IMR-90 (cell line): Measurements from ENCODE around the gene CCNC. TPM values are rescaled to one million over a fixed set of nuclear protein-coding genes. Genes with fewer than 3 reads are reported as not detected.

Experiments
- ATAC-seq: fragments of 200-7000 bp; cut with Tn5 transposase; 2 replicates; pipeline ENCODE4 v1.9.1; 2020; ENCODE audit warnings: low read depth, mild to moderate bottlenecking, moderate library complexity
- BruUV-seq: library from RNA; stranded (reverse); fragments of 400-500 nt; replicated peaks from 2 replicates; lab custom pipeline; 2021; lab: Mats Ljungman, UMichigan
- CTCF ChIA-PET: fragments of 300-600 bp; formaldehyde crosslinking; extraction: SDS; loops from one replicate; lab custom pipeline; 2021; ENCODE audit warnings: antibody characterized with exemption; lab: Yijun Ruan, JAX
- POLR2A ChIA-PET: fragments of 300-600 bp; sonication (Branson Sonifier 250); formaldehyde crosslinking; loops from one replicate; lab custom pipeline; 2022; ENCODE audit warnings: antibody characterized with exemption; ENCODE audit not compliant: unreplicated experiment; lab: Charles Lee
- DNase-seq: peaks from one replicate; pipeline ENCODE4 v3.0.0; 2013
- H2AFZ ChIP-seq: replicated peaks from 2 replicates; pipeline ENCODE3; 2013; ENCODE audit warnings: low read length, mild to moderate bottlenecking; ENCODE audit not compliant: poor library complexity
- H2AK5ac ChIP-seq: 2 replicates; pipeline ENCODE4 v1.6.1; 2013; ENCODE audit warnings: low read depth, low read length, inconsistent platforms
- H2AK9ac ChIP-seq: replicated peaks from 2 replicates; pipeline ENCODE3; 2013; ENCODE audit warnings: mild to moderate bottlenecking, low read depth, low read length, moderate library complexity; ENCODE audit not compliant: poor library complexity
- H2BK120ac ChIP-seq: 2 replicates; pipeline ENCODE4 v1.6.1; 2013; ENCODE audit warnings: low read depth, low read length, inconsistent platforms
- H2BK15ac ChIP-seq: 3 replicates; pipeline ENCODE4 v1.6.1; 2013; ENCODE audit warnings: low read depth, low read length, inconsistent platforms
- H2BK20ac ChIP-seq: 2 replicates; pipeline ENCODE4 v1.6.1; 2013; ENCODE audit warnings: low read depth, mild to moderate bottlenecking, inconsistent platforms, low read length, moderate library complexity
- H2BK5ac ChIP-seq: 2 replicates; pipeline ENCODE4 v1.6.1; 2013; ENCODE audit warnings: mild to moderate bottlenecking, low read depth, low read length, inconsistent platforms; ENCODE audit not compliant: poor library complexity, severe bottlenecking
- H3K14ac ChIP-seq: replicated peaks from 2 replicates; pipeline ENCODE4 v1.6.1; 2013; ENCODE audit warnings: low read depth, low read length, inconsistent platforms
- H3K18ac ChIP-seq: 2 replicates; pipeline ENCODE4 v1.6.1; 2013; ENCODE audit warnings: low read depth, low read length, control low read depth
- H3K23ac ChIP-seq: 2 replicates; pipeline ENCODE4 v1.6.1; 2013; ENCODE audit warnings: low read depth, low read length, inconsistent platforms
- H3K27ac ChIP-seq: 2 replicates; pipeline ENCODE4 v1.5.1; 2013; ENCODE audit warnings: mild to moderate bottlenecking, control low read depth, low read length; ENCODE audit not compliant: insufficient read depth
- H3K27me3 ChIP-seq: 2 replicates; pipeline ENCODE4 v1.6.1; 2013; ENCODE audit warnings: low read length; ENCODE audit not compliant: control insufficient read depth, insufficient read depth
- H3K36me3 ChIP-seq: 2 replicates; pipeline ENCODE4 v1.6.1; 2013; ENCODE audit warnings: low read length, mixed read lengths; ENCODE audit not compliant: control insufficient read depth, insufficient read depth
- H3K4ac ChIP-seq: 2 replicates; pipeline ENCODE4 v1.6.1; 2013; ENCODE audit warnings: low read depth, low read length, inconsistent platforms
- H3K4me1 ChIP-seq: 2 replicates; pipeline ENCODE4 v1.6.1; 2013; ENCODE audit warnings: low read length, mixed read lengths; ENCODE audit not compliant: control insufficient read depth, insufficient read depth
- H3K4me2 ChIP-seq: 2 replicates; pipeline ENCODE4 v1.6.1; 2013; ENCODE audit warnings: low read depth, mild to moderate bottlenecking, control low read depth, low read length, moderate library complexity
- H3K4me3 ChIP-seq: 2 replicates; pipeline ENCODE4 v1.5.1; 2013; ENCODE audit warnings: low read depth, mild to moderate bottlenecking, control low read depth, low read length, moderate library complexity; ENCODE audit not compliant: insufficient read depth
- H3K56ac ChIP-seq: 2 replicates; pipeline ENCODE4 v1.6.1; 2013; ENCODE audit warnings: low read length, inconsistent platforms; ENCODE audit not compliant: insufficient read depth; ENCODE audit errors: extremely low read depth
- H3K79me1 ChIP-seq, 2 experiments: 2 replicates each; pipeline ENCODE4 v1.6.1; 2013; ENCODE audit warnings: low read length in 2 of 2, inconsistent platforms in 1 of 2, low read depth in 1 of 2
- H3K9ac ChIP-seq: 2 replicates; pipeline ENCODE4 v1.6.1; 2013; ENCODE audit warnings: low read depth, low read length, control low read depth
- H3K9me1 ChIP-seq: 2 replicates; pipeline ENCODE4 v1.6.1; 2013; ENCODE audit warnings: low read length, inconsistent platforms; ENCODE audit not compliant: insufficient read depth
- H3K9me3 ChIP-seq: 2 replicates; pipeline ENCODE4 v1.6.1; 2013; ENCODE audit warnings: low read length; ENCODE audit not compliant: control insufficient read depth, insufficient read depth
- H4K20me1 ChIP-seq: 2 replicates; pipeline ENCODE4 v1.6.1; 2013; ENCODE audit warnings: low read length, inconsistent platforms; ENCODE audit not compliant: insufficient read depth
- H4K5ac ChIP-seq: 2 replicates; pipeline ENCODE4 v1.6.1; 2013; ENCODE audit warnings: mild to moderate bottlenecking, low read depth, low read length, control low read depth
- H4K8ac ChIP-seq, 2 experiments: 2 replicates each; pipeline ENCODE4 v1.6.1; 2013; ENCODE audit warnings: low read depth in 2 of 2, low read length in 2 of 2, control low read depth in 1 of 2, inconsistent platforms in 1 of 2
- H4K91ac ChIP-seq: 2 replicates; pipeline ENCODE4 v1.6.1; 2013; ENCODE audit warnings: low read depth, low read length, inconsistent platforms; ENCODE audit not compliant: insufficient read depth
- CEBPB ChIP-seq: IDR thresholded peaks from 2 replicates; pipeline ENCODE4 v1.6.1; 2012; ENCODE audit warnings: low read depth, low read length, improper control_type of control experiment
- MAZ ChIP-seq: IDR thresholded peaks from 2 replicates; pipeline ENCODE4 v1.6.1; 2012; ENCODE audit warnings: low read depth, mild to moderate bottlenecking, low read length, improper control_type of control experiment, moderate library complexity, borderline replicate concordance
- MXI1 ChIP-seq: IDR thresholded peaks from 2 replicates; pipeline ENCODE4 v1.6.1; 2012; ENCODE audit warnings: low read depth, mild to moderate bottlenecking, low read length, moderate library complexity, borderline replicate concordance
- NFE2L2 ChIP-seq: fragments of 150-350 bp; IDR thresholded peaks from 2 replicates; pipeline ENCODE4 v1.6.1; 2016; ENCODE audit warnings: low read depth, mild to moderate bottlenecking, low read length
- POLR2A ChIP-seq: IDR thresholded peaks from 2 replicates; pipeline ENCODE4 v1.6.1; 2012; ENCODE audit warnings: mild to moderate bottlenecking, low read depth, low read length
- RAD21 ChIP-seq: IDR thresholded peaks from 2 replicates; pipeline ENCODE4 v1.6.1; 2012; ENCODE audit warnings: low read length, improper control_type of control experiment
- SMC3 ChIP-seq: fragments of 150-350 bp; IDR thresholded peaks from 2 replicates; pipeline ENCODE4 v1.6.1; 2016; ENCODE audit warnings: low read depth, mild to moderate bottlenecking, antibody characterized with exemption, low read length, moderate library complexity
- WGBS, 2 experiments: methylation state at CpG; one replicate each; pipeline versions ENCODE4 v1.1.5 to v1.1.7; 2013; ENCODE audit warnings: missing lambda C conversion rate in 2 of 2; ENCODE audit not compliant: insufficient read length in 1 of 2; ENCODE audit errors: extremely low coverage in 2 of 2; 5-methylcytosine and 5-hydroxymethylcytosine counted together
- dilution Hi-C: fragments of 300-500 bp; cut with HindIII; formaldehyde crosslinking; loops from one replicate; pipeline ENCODE4 v1.14.3; 2018; ENCODE audit warnings: low sequenced_read_pairs; ENCODE audit not compliant: unreplicated experiment
- in situ Hi-C: fragments of 300-500 bp; cut with MboI; formaldehyde crosslinking; loops from 3 replicates; pipeline ENCODE4 v1.14.3; 2019; ENCODE audit warnings: low sequenced_read_pairs, inconsistent platforms, mixed read lengths
- intact Hi-C: fragments of 100-400 bp; cut with micrococcal nuclease; formaldehyde crosslinking; loops from 2 replicates; pipeline ENCODE4 v1.10.0; 2022
- polyA plus RNA-seq, 3 experiments: library from polyadenylated mRNA; depleted of rRNA; stranded (reverse); fragments of >200 nt; gene quantifications; 2 replicates each; pipeline ENCODE4 v1.2.3, GENCODE V29; 2012; ENCODE audit warnings: low replicate concordance in 1 of 3
- total RNA-seq: library from RNA; depleted of rRNA; stranded (reverse); fragments of >200 nt; gene quantifications from 2 replicates; pipeline ENCODE4 v1.2.3, GENCODE V29; 2012
- TF ChIP-seq, protein P1 (sequence below): fragments of 150-350 bp; IDR thresholded peaks from 2 replicates; pipeline ENCODE4 v1.6.1; 2016; ENCODE audit warnings: low read depth, mild to moderate bottlenecking, low read length, moderate library complexity, borderline replicate concordance

CCNC gene
- total and polyA plus RNA-seq, 2 of the 4 experiments (the other 2 are of a cell fraction) = 30.1 to 95.7 TPM

DNA sequence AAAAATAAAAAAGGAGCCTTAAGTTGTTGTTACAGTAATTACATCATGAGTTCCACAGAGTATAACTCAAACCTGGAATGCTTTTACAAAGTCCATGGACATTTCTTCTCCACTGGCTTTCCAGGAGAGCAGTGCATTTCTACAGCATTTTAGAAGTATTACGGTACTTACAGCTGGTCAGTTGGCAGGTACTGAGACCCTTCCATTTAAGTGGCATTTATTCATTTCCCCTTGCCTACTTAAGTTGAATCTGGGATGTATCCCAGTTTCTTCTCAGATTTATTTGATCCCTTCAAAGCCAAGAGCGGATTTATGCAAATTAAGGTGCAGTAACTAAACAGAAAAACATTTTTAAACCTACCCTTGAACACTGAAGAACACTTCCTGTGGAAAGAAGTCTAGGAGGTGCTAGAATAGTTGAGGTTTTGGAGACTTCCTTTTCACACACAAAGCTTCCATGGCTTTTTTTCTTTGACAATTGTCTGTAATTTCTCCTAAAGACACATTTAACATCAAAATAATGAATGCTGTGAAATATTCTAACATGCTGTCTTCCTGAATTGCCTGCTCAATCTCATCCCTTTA is 41.5 kb upstream of the CCNC start:
- H2AK5ac ChIP-seq = no peak overlapping the region
- H2BK5ac ChIP-seq = no peak overlapping the region
- in situ Hi-C loops = no loop called here
- BruUV-seq = no TSS peak
- dilution Hi-C loops = no loop called here
- H4K91ac ChIP-seq = no peak overlapping the region
- peaks cover 3% of the 10 kb centered on the region for H3K9me1 ChIP-seq
- H4K8ac ChIP-seq = no peak overlapping the region
- H3K4me3 ChIP-seq = no peak overlapping the region
- DNase-seq (no peak), ATAC-seq (no peak)
- H3K27ac ChIP-seq = no peak overlapping the region
- no peak overlapping the region for H4K5ac ChIP-seq
- no peak overlapping the region for H3K4me2 ChIP-seq
- no peak overlapping the region for H3K56ac ChIP-seq
- no peaks in the 10 kb centered on the region for H3K4me1 ChIP-seq
- H2AFZ ChIP-seq = no peak overlapping the region
- no peak overlapping the region for H3K23ac ChIP-seq
- no peaks in the 10 kb centered on the region for H3K79me1 ChIP-seq
- no peaks in the 10 kb centered on the region for H4K20me1 ChIP-seq
- no peak overlapping the region for H2BK120ac ChIP-seq
- H3K14ac ChIP-seq = no peak overlapping the region
- no peak overlapping the region for H2BK20ac ChIP-seq
- ChIA-PET POLR2A (no interaction called here), CTCF (no interaction called here)
- intact Hi-C loops = no loop called here
- H3K4ac ChIP-seq = no peak overlapping the region
- H3K27me3 ChIP-seq = peaks cover 93% of the 10 kb centered on the region
- no peak overlapping the region for H2AK9ac ChIP-seq
- H2BK15ac ChIP-seq = no peak overlapping the region
- no CpG with 5 or more reads among the region's 2 CpGs for WGBS, 2 experiments
- H3K36me3 ChIP-seq = no peaks in the 10 kb centered on the region
- H3K18ac ChIP-seq = no peak overlapping the region
- no peak overlapping the region for H3K9ac ChIP-seq
- TF ChIP-seq, protein P1, sequence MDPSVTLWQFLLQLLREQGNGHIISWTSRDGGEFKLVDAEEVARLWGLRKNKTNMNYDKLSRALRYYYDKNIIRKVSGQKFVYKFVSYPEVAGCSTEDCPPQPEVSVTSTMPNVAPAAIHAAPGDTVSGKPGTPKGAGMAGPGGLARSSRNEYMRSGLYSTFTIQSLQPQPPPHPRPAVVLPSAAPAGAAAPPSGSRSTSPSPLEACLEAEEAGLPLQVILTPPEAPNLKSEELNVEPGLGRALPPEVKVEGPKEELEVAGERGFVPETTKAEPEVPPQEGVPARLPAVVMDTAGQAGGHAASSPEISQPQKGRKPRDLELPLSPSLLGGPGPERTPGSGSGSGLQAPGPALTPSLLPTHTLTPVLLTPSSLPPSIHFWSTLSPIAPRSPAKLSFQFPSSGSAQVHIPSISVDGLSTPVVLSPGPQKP = no peak
- TF ChIP-seq POLR2A = no peak
- TF ChIP-seq CEBPB = no peak
- no peak for TF ChIP-seq NFE2L2
- no peak for TF ChIP-seq MAZ
- TF ChIP-seq RAD21 = no peak
- TF ChIP-seq MXI1 = no peak
- TF ChIP-seq SMC3 = no peak
- peaks cover 17% of the 10 kb centered on the region for H3K9me3 ChIP-seq
